RPMI7951 (cell line): Measurements from ENCODE around the gene PNPLA7. TPM values are rescaled to one million over a fixed set of nuclear protein-coding genes. Genes with fewer than 3 reads are reported as not detected.

ENCODE experiments used
- DNase-seq: peaks from one replicate; pipeline ENCODE4 v3.0.0-alpha.2; 2012; ENCODE audit warnings: low read depth
- total RNA-seq: library from RNA; depleted of rRNA; stranded (reverse); fragments of >200 nt; shearing (Covaris generic); gene quantifications from 2 replicates; pipeline ENCODE4 v1.2.3, GENCODE V29; 2014

Gene PNPLA7
- total RNA-seq, 1 experiment from 2014 or later: not detected

GRCh38 chr9:137496601-137497375 lies 53.4 kb downstream of the PNPLA7 start:
- no peak for DNase-seq

- no peak for DNase-seq
Measured at GRCh38 chr9:137494550-137495351, 55.5 kb downstream of the PNPLA7 start.

GRCh38 chr9:137494104-137494544 lies 56.1 kb downstream of the PNPLA7 start:
- no peak for DNase-seq

- no peak for DNase-seq
Measured at GRCh38 chr9:137493364-137494103, 56.7 kb downstream of the PNPLA7 start.

GRCh38 chr9:137492464-137493363 lies 57.5 kb downstream of the PNPLA7 start:
- no peak for DNase-seq

- no peak for DNase-seq
Measured at GRCh38 chr9:137491735-137492432, 58.3 kb downstream of the PNPLA7 start.

- no peak for DNase-seq
Measured at GRCh38 chr9:137490532-137491186, 59.5 kb downstream of the PNPLA7 start.

GRCh38 chr9:137488906-137489305 lies 61.3 kb downstream of the PNPLA7 start:
- DNase-seq: no peak

GRCh38 chr9:137488327-137488653 lies 61.9 kb downstream of the PNPLA7 start:
- DNase-seq: no peak

- DNase-seq: no peak
Measured at GRCh38 chr9:137487454-137488326, 62.5 kb downstream of the PNPLA7 start.

GRCh38 chr9:137486545-137487453 lies 63.4 kb downstream of the PNPLA7 start:
- DNase-seq: no peak

- no peak for DNase-seq
Measured at GRCh38 chr9:137486141-137486490, 64.1 kb downstream of the PNPLA7 start.

GRCh38 chr9:137485343-137486140 lies 64.7 kb downstream of the PNPLA7 start:
- DNase-seq: no peak

GRCh38 chr9:137484551-137485315 lies 65.5 kb downstream of the PNPLA7 start:
- DNase-seq: no peak

GRCh38 chr9:137482094-137482781 lies 68.0 kb downstream of the PNPLA7 start:
- DNase-seq: peak; percentile 95
